ENCODE results near the gene PAK5.

- TF ChIP-seq EZH2 (IDR thresholded peaks at IDR 0.05; ENCODE audit: insufficient read depth, poor library complexity, severe bottlenecking), result no peak
- no peak for TF ChIP-seq EZH2phosphoT487 (IDR thresholded peaks at IDR 0.05; ENCODE audit: insufficient read depth, low read depth)
These were observed 47.4 kb upstream of the PAK5 start for GRCh38 chr20:9886227-9886626.

Measured in GM23248 (cell line).